H1 (cell line): ENCODE results near the gene TAS2R40.

Experiments
- CBX5 ChIP-seq: fragments of 300-800, 300-1000 bp; sonication (generic); IDR thresholded peaks from 2 replicates; pipeline ENCODE4 v1.7.1; 2016; ENCODE audit warnings: antibody characterized with exemption, low read length, low read depth
- CHD2 ChIP-seq: IDR thresholded peaks from 2 replicates; pipeline ENCODE4 v1.6.1; 2012; ENCODE audit warnings: low read length, improper control_type of control experiment
- GTF2F1 ChIP-seq: IDR thresholded peaks from 2 replicates; pipeline ENCODE4 v1.6.1; 2012; ENCODE audit warnings: low read depth, low read length, improper control_type of control experiment, borderline replicate concordance
- HDAC6 ChIP-seq: IDR thresholded peaks from one replicate; pipeline ENCODE4 v1.7.1; 2012; ENCODE audit warnings: low read depth, mild to moderate bottlenecking, inconsistent platforms, low read length, moderate library complexity
- KDM5A ChIP-seq: fragments of 200-600 bp; IDR thresholded peaks from 2 replicates; pipeline ENCODE4 v1.7.1; 2012; ENCODE audit warnings: mild to moderate bottlenecking, low read length, inconsistent platforms, mixed read lengths
- MAX ChIP-seq: IDR thresholded peaks from 2 replicates; pipeline ENCODE4 v1.6.1; 2012; ENCODE audit warnings: inconsistent platforms
- POLR2A ChIP-seq, 2 experiments: IDR thresholded peaks; 1 replicate in 1 of 2; 2 replicates in 1 of 2; pipeline ENCODE4 v1.6.1; 2011; ENCODE audit warnings: low read depth in 2 of 2, low read length in 2 of 2, mild to moderate bottlenecking in 2 of 2; ENCODE audit errors: control extremely low read depth in 1 of 2
- RAD21 ChIP-seq, 2 experiments: IDR thresholded peaks in 1 of 2; conservative IDR thresholded peaks in 1 of 2; 2 replicates each; pipeline ENCODE4 v1.6.1; 2011; ENCODE audit warnings: low read depth in 2 of 2, low read length in 2 of 2, improper control_type of control experiment in 1 of 2, inconsistent platforms in 1 of 2, mild to moderate bottlenecking in 1 of 2, moderate library complexity in 1 of 2
- SIN3A ChIP-seq, 2 experiments: IDR thresholded peaks in 1 of 2; conservative IDR thresholded peaks in 1 of 2; 2 replicates each; pipeline ENCODE4 v1.6.1; 2011 to 2012; ENCODE audit warnings: low read length in 2 of 2, improper control_type of control experiment in 1 of 2, low read depth in 1 of 2, mild to moderate bottlenecking in 1 of 2
- SIX5 ChIP-seq: IDR thresholded peaks from 2 replicates; pipeline ENCODE4 v1.6.1; 2011; ENCODE audit warnings: mild to moderate bottlenecking, low read depth, low read length
- TAF1 ChIP-seq: IDR thresholded peaks from 2 replicates; pipeline ENCODE4 v1.6.1; 2011; ENCODE audit warnings: mild to moderate bottlenecking, low read depth, low read length
- TF ChIP-seq, protein P1 (sequence below), 3 experiments: IDR thresholded peaks; 1 replicate in 2 of 3; 2 replicates in 1 of 3; pipeline versions ENCODE4 v1.5.1 to v1.6.1; 2011; ENCODE audit warnings: low read length in 3 of 3, mild to moderate bottlenecking in 3 of 3, inconsistent platforms in 2 of 3, low read depth in 1 of 3, moderate library complexity in 1 of 3; ENCODE audit not compliant: insufficient read depth in 1 of 3; ENCODE audit errors: control extremely low read depth in 1 of 3
- TF ChIP-seq, protein P2 (sequence below): IDR thresholded peaks from 2 replicates; pipeline ENCODE4 v1.6.1; 2011; ENCODE audit warnings: low read depth, mild to moderate bottlenecking, low read length; ENCODE audit not compliant: insufficient read depth

DNA sequence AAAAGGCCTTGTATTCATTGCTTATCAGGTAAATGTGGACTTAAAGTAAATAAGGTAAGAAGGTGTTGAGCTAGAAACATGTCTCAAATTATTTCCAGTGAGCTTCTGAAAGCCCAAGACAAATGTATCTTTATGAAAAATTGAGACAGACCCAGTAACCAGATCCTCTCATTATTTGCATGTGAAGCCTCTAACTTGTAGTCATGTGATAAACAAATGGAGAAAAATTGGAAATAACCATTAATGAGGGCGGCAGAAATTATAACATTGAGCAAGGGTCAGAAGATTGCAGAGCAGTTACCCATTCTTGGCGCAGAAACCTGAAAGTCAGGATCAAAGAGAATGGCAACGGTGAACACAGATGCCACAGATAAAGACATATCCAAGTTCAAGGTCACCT is at the start of gene TAS2R40:
- TF ChIP-seq SIX5 (no peak), RAD21 (IDR thresholded peaks at IDR 0.05 in 1 of 2, conservative IDR thresholded peaks at IDR 0.05 in 1 of 2; ENCODE audit: low read depth in 2 of 2, low read length in 2 of 2) (no peak), HDAC6 (no peak), MAX (no peak), TAF1 (no peak), SIN3A (conservative IDR thresholded peaks at IDR 0.05 in 1 of 2, IDR thresholded peaks at IDR 0.05 in 1 of 2; ENCODE audit: low read depth in 1 of 2, low read length in 2 of 2) (no peak), POLR2A (IDR thresholded peaks at IDR 0.05; ENCODE audit: control extremely low read depth in 1 of 2, low read depth in 2 of 2, low read length in 2 of 2) (no peak), CBX5 (no peak), KDM5A (no peak), GTF2F1 (no peak), CHD2 (no peak)
- TF ChIP-seq, protein P1, sequence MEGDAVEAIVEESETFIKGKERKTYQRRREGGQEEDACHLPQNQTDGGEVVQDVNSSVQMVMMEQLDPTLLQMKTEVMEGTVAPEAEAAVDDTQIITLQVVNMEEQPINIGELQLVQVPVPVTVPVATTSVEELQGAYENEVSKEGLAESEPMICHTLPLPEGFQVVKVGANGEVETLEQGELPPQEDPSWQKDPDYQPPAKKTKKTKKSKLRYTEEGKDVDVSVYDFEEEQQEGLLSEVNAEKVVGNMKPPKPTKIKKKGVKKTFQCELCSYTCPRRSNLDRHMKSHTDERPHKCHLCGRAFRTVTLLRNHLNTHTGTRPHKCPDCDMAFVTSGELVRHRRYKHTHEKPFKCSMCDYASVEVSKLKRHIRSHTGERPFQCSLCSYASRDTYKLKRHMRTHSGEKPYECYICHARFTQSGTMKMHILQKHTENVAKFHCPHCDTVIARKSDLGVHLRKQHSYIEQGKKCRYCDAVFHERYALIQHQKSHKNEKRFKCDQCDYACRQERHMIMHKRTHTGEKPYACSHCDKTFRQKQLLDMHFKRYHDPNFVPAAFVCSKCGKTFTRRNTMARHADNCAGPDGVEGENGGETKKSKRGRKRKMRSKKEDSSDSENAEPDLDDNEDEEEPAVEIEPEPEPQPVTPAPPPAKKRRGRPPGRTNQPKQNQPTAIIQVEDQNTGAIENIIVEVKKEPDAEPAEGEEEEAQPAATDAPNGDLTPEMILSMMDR (IDR thresholded peaks at IDR 0.05; ENCODE audit: control extremely low read depth in 1 of 3, insufficient read depth in 1 of 3, low read depth in 1 of 3, low read length in 3 of 3) = no peak
- TF ChIP-seq, protein P2, sequence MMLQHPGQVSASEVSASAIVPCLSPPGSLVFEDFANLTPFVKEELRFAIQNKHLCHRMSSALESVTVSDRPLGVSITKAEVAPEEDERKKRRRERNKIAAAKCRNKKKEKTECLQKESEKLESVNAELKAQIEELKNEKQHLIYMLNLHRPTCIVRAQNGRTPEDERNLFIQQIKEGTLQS = no peak
